HEK293T (cell line): ENCODE measurements around the gene ENPP1.

Source experiments
- CTCF ChIA-PET: fragments of 350-600 bp; formaldehyde crosslinking; extraction: SDS; loops from one replicate; lab custom pipeline; 2021; ENCODE audit warnings: antibody characterized with exemption, inconsistent platforms; lab: Yijun Ruan, JAX
- POLR2A ChIA-PET: fragments of 350-600 bp; formaldehyde crosslinking; extraction: SDS; loops from one replicate; lab custom pipeline; 2020; ENCODE audit warnings: antibody characterized with exemption, inconsistent platforms; lab: Yijun Ruan, JAX
- DNase-seq: peaks from one replicate; pipeline ENCODE4 v3.0.0; 2012; ENCODE audit warnings: mixed read lengths; ENCODE audit errors: extremely low spot score
- ARNT ChIP-seq: fragments of 450-650 bp; IDR thresholded peaks from 2 replicates; pipeline ENCODE4 v1.6.1; 2017; ENCODE audit warnings: mild to moderate bottlenecking
- BHLHE40 ChIP-seq: fragments of 450-650 bp; IDR thresholded peaks from 2 replicates; pipeline ENCODE4 v1.6.1; 2016; ENCODE audit warnings: mild to moderate bottlenecking, moderate library complexity, borderline replicate concordance
- CTBP1 ChIP-seq: fragments of 450-650 bp; IDR thresholded peaks from 2 replicates; pipeline ENCODE4 v1.6.1; 2016; ENCODE audit warnings: borderline replicate concordance
- ELF4 ChIP-seq: fragments of 450-650 bp; IDR thresholded peaks from 2 replicates; pipeline ENCODE4 v1.6.1; 2017; ENCODE audit warnings: antibody characterized with exemption
- FOXA1 ChIP-seq: fragments of 450-650 bp; IDR thresholded peaks from 2 replicates; pipeline ENCODE4 v1.6.1; 2016; ENCODE audit warnings: mild to moderate bottlenecking
- FOXK2 ChIP-seq: fragments of 450-650 bp; IDR thresholded peaks from 2 replicates; pipeline ENCODE4 v1.6.1; 2016; ENCODE audit warnings: mild to moderate bottlenecking
- FOXM1 ChIP-seq: fragments of 450-650 bp; IDR thresholded peaks from 2 replicates; pipeline ENCODE4 v1.6.1; 2017; ENCODE audit warnings: mild to moderate bottlenecking, borderline replicate concordance
- HDGF ChIP-seq: fragments of 450-650 bp; IDR thresholded peaks from 2 replicates; pipeline ENCODE4 v1.6.1; 2017; ENCODE audit warnings: antibody characterized with exemption, borderline replicate concordance
- L3MBTL2 ChIP-seq: fragments of 450-650 bp; conservative IDR thresholded peaks from 2 replicates; pipeline ENCODE4 v1.6.1; 2016; ENCODE audit warnings: mild to moderate bottlenecking
- LEF1 ChIP-seq: fragments of 450-650 bp; IDR thresholded peaks from 2 replicates; pipeline ENCODE4 v1.6.1; 2017; ENCODE audit warnings: mild to moderate bottlenecking, borderline replicate concordance
- NFRKB ChIP-seq: fragments of 450-650 bp; IDR thresholded peaks from 2 replicates; pipeline ENCODE4 v1.6.1; 2016; ENCODE audit warnings: mild to moderate bottlenecking, moderate library complexity
- PKNOX1 ChIP-seq: fragments of 450-650 bp; IDR thresholded peaks from 2 replicates; pipeline ENCODE4 v1.6.1; 2016
- SP1 ChIP-seq: fragments of 450-650 bp; IDR thresholded peaks from 2 replicates; pipeline ENCODE4 v1.6.1; 2017
- SUZ12 ChIP-seq: fragments of 450-650 bp; IDR thresholded peaks from 2 replicates; pipeline ENCODE4 v1.6.1; 2016; ENCODE audit warnings: mild to moderate bottlenecking
- TARDBP ChIP-seq: fragments of 450-650 bp; IDR thresholded peaks from 2 replicates; pipeline ENCODE4 v1.6.1; 2016
- ZNF384 ChIP-seq: fragments of 450-650 bp; IDR thresholded peaks from 2 replicates; pipeline ENCODE4 v1.6.1; 2016

Gene ENPP1

GRCh38 chr6:131828951-131829350 lies 21.1 kb downstream of the ENPP1 start:
- no peak for TF ChIP-seq CTBP1
- TF ChIP-seq FOXK2, result no peak
- TF ChIP-seq ELF4, result no peak
- no peak for TF ChIP-seq SP1
- TF ChIP-seq TARDBP, result no peak
- no peak for TF ChIP-seq L3MBTL2
- no peak for TF ChIP-seq FOXM1
- TF ChIP-seq PKNOX1, result no peak
- TF ChIP-seq NFRKB, result no peak
- no peak for TF ChIP-seq HDGF
- TF ChIP-seq FOXA1, result no peak
- no peak for TF ChIP-seq LEF1
- no peak for TF ChIP-seq ZNF384
- TF ChIP-seq ARNT, result no peak
- TF ChIP-seq SUZ12, result no peak
- no peak for TF ChIP-seq BHLHE40
- ChIA-PET POLR2A (no interaction called here), CTCF (no interaction called here)
- DNase-seq, result no peak

GRCh38 chr6:131831392-131831791 lies 23.6 kb downstream of the ENPP1 start:
- DNase-seq, result no peak
- CTCF ChIA-PET, result no interaction called here
- TF ChIP-seq PKNOX1, result peak; percentile 38; the same call in 1 of the 2 replicates
- TF ChIP-seq BHLHE40, result no peak
- TF ChIP-seq SUZ12, result no peak
- TF ChIP-seq L3MBTL2, result no peak
- TF ChIP-seq FOXK2, result no peak
- no peak for TF ChIP-seq NFRKB
- no peak for TF ChIP-seq TARDBP
- TF ChIP-seq CTBP1, result no peak
- POLR2A ChIA-PET, result no interaction called here

- ChIA-PET CTCF (no interaction called here), POLR2A (no interaction called here)
- DNase-seq, result no peak
- TF ChIP-seq LEF1, result no peak
- no peak for TF ChIP-seq L3MBTL2
- no peak for TF ChIP-seq CTBP1
Measured at GRCh38 chr6:131831886-131832285, 24.1 kb downstream of the ENPP1 start.

- TF ChIP-seq FOXA1, result no peak
- no peak for TF ChIP-seq ARNT
- no peak for TF ChIP-seq LEF1
- TF ChIP-seq HDGF, result no peak
- CTCF ChIA-PET, result no interaction called here
- no peak for DNase-seq
- POLR2A ChIA-PET, result no interaction called here
Measured at GRCh38 chr6:131832363-131832762, 24.5 kb downstream of the ENPP1 start.

GRCh38 chr6:131838051-131838450 lies 30.2 kb downstream of the ENPP1 start:
- ChIA-PET POLR2A (no interaction called here), CTCF (interaction anchor here (0.5 kb wide), 1 partner anchor 267 kb away, joined by 3 read pairs; no protein-coding TSS in a partner anchor)
- no peak for TF ChIP-seq ZNF384
- TF ChIP-seq CTBP1, result no peak
- no peak for TF ChIP-seq HDGF
- TF ChIP-seq FOXK2, result no peak
- TF ChIP-seq FOXA1, result no peak
- TF ChIP-seq SUZ12, result no peak
- no peak for TF ChIP-seq LEF1
- no peak for TF ChIP-seq ELF4
- no peak for TF ChIP-seq L3MBTL2
- TF ChIP-seq FOXM1, result no peak
- TF ChIP-seq PKNOX1, result no peak
- no peak for TF ChIP-seq TARDBP
- no peak for DNase-seq

- CTCF ChIA-PET, result no interaction called here
- TF ChIP-seq CTBP1, result no peak
- no peak for TF ChIP-seq L3MBTL2
- no peak for TF ChIP-seq SUZ12
- no peak for TF ChIP-seq PKNOX1
- no peak for TF ChIP-seq ARNT
- no peak for TF ChIP-seq BHLHE40
- TF ChIP-seq SP1, result no peak
- TF ChIP-seq LEF1, result no peak
- no peak for TF ChIP-seq FOXK2
- POLR2A ChIA-PET, result no interaction called here
- no peak for DNase-seq
Measured at GRCh38 chr6:131839388-131839787, 31.6 kb downstream of the ENPP1 start.

- ChIA-PET POLR2A (no interaction called here), CTCF (no interaction called here)
- TF ChIP-seq BHLHE40 (no peak), LEF1 (no peak), PKNOX1 (no peak), FOXK2 (no peak), TARDBP (no peak), FOXM1 (no peak), SP1 (no peak), SUZ12 (no peak), NFRKB (no peak)
- no peak for DNase-seq
Measured at GRCh38 chr6:131840441-131840840, 32.6 kb downstream of the ENPP1 start.
